GM18909 (cell line): Measurements from ENCODE around the gene ENC1.

Source experiments
- ATAC-seq: cut with Tn5 transposase; IDR thresholded peaks from one replicate; pipeline ENCODE4 v1.9.1; 2021; ENCODE audit warnings: mild to moderate bottlenecking; ENCODE audit not compliant: unreplicated experiment, poor library complexity

Gene ENC1

DNA sequence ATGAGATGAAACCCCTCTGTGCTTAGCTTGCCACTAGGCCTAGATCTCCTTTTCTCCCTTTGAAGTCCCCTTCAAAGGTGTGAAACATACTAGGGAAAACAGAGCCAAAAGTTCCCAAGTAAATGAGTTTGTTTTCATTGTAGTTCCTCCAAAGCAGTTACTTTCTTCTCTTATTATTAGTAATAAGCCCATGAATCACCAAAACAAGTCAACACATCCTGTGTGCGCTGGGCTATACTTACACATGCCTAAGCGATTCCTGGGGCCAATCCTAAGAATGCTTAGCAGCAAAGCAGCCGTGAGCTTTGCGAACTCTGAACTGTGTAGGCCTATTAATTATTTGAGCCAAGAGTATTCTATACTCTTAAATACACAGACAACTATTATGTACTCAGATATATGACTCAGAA is 7.6 kb downstream of the ENC1 start:
- no peak for ATAC-seq

- ATAC-seq = peak; percentile 95
Observed at GRCh38 chr5:74631081-74631953, 9.2 kb downstream of the ENC1 start.

DNA sequence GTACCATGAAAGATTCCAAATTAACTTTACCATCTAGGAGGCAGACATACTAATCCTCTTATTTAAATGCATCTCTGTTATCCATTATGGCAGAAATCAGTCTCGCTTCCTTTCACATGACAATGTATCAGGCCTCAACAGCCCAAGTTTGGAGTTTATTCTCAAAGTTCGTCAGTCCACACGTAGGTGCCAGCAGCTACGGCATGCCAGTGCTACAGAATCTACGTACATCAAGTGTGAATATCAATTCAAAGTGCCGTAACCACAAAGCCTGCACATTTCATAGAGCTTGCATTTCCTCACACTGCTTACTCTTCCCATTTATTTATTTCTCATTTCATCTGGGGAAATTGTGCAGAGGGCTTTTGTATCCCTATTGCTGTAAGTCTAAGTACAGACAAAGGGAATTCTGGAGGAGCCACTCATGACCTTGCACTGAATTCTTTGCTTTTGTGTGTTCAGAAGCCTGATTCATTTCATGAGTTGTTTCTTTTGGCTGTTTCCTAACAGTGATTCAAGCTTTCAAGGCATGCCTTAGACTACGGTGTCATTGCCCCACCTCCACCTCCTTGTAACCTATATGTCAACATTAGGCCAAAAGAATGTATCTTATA is 10.0 kb downstream of the ENC1 start:
- no peak for ATAC-seq

DNA sequence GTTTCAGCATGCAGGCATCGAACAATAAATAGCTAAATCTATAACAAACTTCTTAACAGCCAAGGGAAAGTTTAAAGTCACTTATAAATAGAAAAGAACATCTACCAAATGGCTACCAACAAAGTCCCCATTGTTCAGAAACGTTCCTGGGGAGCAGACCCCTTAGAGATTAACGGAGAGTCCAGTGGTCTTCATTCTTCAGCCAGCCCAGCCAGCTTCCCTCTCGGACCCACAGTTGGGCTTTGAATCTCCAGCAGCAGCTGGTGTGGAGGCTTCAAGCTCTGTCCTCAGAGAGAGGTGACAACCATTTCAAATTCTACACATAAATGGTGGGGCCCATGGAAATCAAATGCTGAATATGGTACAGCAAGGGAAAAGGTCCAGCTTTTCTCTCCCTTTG is 11.2 kb downstream of the ENC1 start:
- no peak for ATAC-seq

GRCh38 chr5:74628359-74628758 is 12.2 kb downstream of the ENC1 start:
- no peak for ATAC-seq

DNA sequence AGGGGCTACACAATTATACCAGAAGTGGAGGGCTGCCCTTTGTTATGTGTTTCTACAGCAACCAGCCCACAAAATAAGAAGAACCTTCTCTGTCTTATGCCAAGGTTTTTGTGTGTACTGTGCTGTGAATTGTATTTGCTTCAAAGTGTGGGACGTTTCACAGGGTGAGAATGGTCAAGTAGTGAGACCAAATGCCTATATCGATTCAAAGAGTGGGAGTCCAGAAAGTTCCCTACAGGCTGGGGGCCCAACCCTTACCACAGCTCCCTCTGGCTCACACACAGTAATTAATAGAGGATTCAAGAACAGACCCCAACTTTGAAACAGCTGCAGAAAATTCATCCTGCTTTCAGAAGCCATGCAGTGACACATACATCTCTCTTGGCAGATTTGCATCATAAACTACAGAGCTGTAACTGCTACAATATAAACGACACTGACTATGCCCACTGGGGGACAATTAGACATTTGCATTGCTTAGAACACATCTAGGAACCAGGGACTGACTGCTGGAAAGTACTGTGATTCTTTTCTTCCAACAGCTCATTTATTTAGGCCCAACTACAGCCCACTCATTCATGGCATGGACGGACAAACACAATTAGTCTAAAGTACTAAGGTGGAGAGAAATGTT is 12.8 kb downstream of the ENC1 start:
- ATAC-seq = no peak

DNA sequence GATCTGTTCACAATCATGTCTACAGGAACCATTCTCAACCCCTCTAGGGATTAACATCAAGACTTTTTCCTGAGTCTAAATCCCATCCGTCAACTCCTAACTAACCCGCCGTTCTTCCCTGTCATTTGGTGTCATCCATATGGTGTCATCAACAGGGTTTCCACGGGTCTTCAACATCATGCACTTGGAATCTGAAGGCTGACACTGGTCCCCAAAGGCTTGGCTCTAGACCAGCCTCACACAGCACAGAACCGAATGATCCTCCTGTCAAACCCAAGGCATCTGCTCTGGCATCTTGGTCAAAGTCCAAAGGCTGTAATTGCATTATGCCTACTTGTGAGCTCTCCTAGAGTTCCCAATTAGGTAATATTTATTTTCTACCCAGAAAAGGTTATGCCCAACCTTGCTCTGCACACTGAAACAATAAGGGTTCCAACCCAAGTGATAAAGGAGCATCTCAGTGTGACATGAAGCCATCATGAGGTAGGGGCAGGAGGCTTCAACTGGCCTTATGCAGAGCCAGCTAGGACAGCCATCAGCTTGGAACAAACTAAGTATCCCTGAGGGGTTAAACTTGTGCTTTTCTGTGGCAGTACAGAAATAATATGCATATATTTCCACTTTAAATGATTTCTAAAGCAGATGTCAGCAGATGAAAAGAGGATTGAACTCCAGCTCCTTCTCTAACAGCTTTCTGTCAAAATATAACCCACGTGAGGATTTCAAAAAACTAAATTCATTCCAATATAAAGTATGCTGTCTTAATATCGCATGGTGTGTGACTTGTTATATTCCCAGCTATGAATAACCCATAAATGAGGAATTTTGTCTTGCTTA is 13.9 kb downstream of the ENC1 start:
- no peak for ATAC-seq

GRCh38 chr5:74625742-74626241 is 14.7 kb downstream of the ENC1 start:
- no peak for ATAC-seq

DNA sequence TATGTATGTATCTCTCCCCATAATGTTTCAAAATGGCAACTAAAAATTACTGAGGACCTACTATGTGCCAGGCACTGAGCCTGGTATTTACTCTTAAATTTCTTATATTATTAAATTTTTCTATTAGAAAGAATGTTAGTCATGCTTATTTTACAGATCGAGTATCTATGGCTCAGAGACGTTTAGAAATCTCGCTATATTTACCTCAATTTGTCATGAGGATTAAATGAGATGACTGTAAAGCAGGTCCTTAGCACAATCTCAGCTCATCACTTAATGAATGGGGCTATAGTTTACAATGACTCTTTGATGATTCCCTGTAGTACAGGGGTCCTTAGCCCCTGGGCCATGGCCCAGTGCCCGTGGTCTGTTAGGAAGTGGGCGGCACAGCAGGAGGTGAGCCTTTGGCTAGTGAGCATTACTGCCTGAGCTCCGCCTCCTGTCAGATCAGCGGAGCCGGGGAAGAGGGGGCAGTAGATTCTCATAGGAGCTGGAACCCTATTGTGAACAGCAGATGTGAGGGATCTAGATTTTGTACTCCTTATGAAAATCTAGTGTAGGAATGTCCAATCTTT is 15.5 kb downstream of the ENC1 start:
- no peak for ATAC-seq

- no peak for ATAC-seq
Observed at GRCh38 chr5:74624501-74624900, 16.0 kb downstream of the ENC1 start.

DNA sequence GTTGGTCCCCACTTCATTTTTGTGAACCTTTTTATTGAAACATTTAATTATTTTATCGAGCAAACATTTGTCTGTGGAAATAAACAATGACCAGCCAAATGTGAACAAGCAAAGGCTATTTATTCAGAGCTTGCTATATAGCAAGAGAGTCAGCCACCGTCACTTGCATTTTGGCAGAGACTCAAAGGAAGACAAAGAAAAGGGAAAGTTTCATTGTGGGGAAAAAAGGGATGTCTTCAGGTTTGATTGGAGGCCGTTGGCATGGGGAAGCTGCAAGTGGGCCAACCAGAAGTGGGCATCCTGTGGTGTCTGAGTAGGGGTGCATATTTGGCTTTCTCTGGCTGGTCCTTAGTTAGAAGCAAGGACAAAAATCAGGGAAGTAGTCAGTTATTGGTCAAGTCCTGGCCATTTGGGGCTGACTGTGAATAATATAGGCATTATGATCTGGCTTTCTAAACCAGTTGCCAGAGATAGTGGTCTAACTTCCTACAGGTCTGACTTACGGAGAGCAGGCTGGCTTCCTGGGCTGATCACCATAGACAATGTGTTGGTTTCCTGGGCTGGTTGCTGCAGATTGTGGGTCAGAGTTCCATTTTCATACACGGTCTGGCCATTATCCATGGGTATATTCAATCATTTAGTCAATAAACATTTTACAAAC is 16.6 kb downstream of the ENC1 start:
- ATAC-seq = no peak

GRCh38 chr5:74623006-74623611 is 17.4 kb downstream of the ENC1 start:
- ATAC-seq = no peak

DNA sequence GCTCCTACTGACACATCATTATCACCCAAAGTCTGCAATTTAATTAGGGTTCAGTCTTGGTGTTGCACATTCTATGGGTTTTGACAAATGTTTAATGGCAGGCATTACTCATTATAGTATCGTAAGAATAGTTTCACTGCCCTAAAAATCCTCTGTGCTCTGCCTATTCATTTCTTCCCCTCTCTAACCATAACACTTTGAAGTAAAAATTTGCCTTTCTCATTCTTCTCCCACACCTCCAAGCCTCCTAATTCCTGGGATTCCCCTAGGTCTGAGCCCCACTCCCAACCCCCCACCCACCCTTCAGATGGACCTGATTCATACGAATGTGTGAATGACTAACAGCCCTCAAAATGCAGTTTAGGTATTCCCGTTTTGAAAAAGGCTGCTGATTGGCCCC is 18.4 kb downstream of the ENC1 start:
- no peak for ATAC-seq

DNA sequence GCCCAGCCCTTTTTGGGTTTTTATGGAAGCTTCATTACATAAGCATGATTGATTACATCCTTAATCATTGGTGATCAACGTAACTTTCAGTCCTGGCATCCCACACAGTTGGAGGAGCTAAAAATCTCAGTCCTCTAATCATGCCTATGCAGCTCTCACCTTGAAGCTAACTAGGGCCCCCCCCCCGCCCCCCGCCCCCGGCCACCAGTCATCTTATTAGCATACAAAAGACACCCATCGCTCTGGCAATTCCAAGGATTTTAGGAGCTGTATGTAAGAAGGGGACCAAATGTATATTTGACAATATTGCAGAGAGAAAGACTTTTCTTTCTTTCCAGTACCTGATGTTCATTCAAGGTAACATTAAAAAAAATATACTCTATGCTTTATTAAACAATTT is 19.0 kb downstream of the ENC1 start:
- no peak for ATAC-seq

DNA sequence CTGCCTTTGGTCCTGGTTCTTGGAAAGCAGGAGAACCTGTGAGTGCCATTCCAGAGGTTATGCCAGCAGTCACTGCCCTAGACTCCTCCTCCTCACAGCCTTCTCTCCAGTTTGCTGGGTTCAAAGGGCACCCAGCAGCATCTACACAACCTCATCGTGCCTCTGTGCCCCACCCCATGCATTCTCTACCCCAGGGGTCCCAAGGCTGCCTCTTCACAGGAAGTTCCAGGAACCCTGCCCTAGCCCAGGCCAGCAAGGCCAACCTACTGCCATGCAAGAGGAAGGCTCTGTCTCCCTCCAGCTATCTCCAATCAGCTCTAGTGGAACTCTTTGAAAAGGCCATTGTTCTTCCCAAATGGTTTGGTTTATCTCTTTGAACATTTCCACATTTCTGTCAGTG is 21.2 kb downstream of the ENC1 start:
- no peak for ATAC-seq

- no peak for ATAC-seq
Observed at GRCh38 chr5:74618106-74618505, 22.4 kb downstream of the ENC1 start.

- ATAC-seq = no peak
Observed at GRCh38 chr5:74617202-74617601, 23.3 kb downstream of the ENC1 start.

DNA sequence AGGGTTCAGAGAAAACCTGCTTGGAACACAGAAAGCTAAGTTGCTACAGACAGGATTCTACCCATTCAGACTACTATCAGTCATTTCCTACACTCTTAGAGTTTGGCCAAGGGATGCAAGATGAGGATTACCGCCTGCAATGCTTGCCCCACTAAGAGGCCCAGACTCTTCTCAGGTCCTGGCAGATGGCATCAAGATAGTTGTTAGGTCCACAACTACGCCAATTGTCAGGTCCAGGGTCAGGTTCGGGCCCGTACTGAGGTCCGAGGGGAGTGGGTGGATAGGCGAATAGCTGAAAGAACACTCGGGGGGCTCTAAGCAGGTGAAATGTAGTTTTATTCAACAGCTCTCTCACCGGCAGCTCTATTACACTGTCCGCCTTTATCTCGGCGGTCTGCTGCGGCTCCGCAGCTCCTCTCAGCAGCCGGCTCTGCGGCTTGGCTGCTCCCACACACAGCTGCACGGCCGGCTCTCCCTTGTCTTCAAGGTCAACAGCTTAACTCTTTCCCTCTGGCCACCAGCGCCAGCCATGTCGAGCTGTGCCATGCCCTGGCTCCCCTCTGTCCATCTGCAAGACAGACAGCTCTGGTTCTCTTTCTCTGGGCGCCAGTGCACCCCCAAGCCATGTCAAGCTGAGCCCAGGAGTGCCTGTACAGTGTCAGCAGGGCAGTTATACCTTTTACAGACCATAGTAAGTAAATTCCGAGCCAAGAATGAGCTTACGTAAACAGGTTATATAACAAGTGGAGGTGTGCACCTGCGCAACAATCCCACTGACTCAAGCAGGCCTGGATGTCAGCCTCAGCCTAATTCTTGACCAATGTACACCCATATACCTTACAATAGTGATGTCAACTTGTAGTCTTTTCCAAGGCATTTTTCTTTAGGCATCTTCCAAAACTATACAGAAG is 24.0 kb downstream of the ENC1 start:
- ATAC-seq = no peak
